OCI-LY7 (cell line): ENCODE results near the gene ZNF792. TPM values are rescaled to one million over a fixed set of nuclear protein-coding genes. Genes with fewer than 3 reads are reported as not detected.

Experiments
- BruUV-seq: library from RNA; stranded (reverse); fragments of 400-500 nt; replicated peaks from 2 replicates; lab custom pipeline; 2021; lab: Mats Ljungman, UMichigan
- CTCF ChIA-PET: fragments of 300-600 bp; sonication (Branson Sonifier 250); formaldehyde crosslinking; loops from one replicate; lab custom pipeline; 2022; ENCODE audit warnings: antibody characterized with exemption; ENCODE audit not compliant: unreplicated experiment; lab: Charles Lee
- POLR2A ChIA-PET: fragments of 300-600 bp; sonication (Branson Sonifier 250); formaldehyde crosslinking; loops from one replicate; lab custom pipeline; 2022; ENCODE audit warnings: antibody characterized with exemption; lab: Charles Lee
- DNase-seq: peaks from one replicate; pipeline ENCODE4 v3.0.0-alpha.2; 2015; ENCODE audit warnings: low spot score
- H2AFZ ChIP-seq: fragments of 200-600 bp; sonication (generic), shearing (Covaris generic); 2 replicates; pipeline ENCODE4 v1.6.1; 2014; ENCODE audit warnings: mild to moderate bottlenecking, antibody characterized with exemption, low read length, moderate library complexity
- H3K27ac ChIP-seq: fragments of 200-600 bp; sonication (generic); 2 replicates; pipeline ENCODE4 v1.5.1; 2014; ENCODE audit warnings: mixed run types, low read depth, mild to moderate bottlenecking, moderate library complexity, low read length, inconsistent platforms; ENCODE audit not compliant: poor library complexity, severe bottlenecking
- H3K36me3 ChIP-seq: fragments of 200-600 bp; sonication (generic); 2 replicates; pipeline ENCODE4 v1.6.1; 2014; ENCODE audit warnings: mild to moderate bottlenecking, antibody characterized with exemption, low read length, moderate library complexity, mixed read lengths; ENCODE audit not compliant: insufficient read depth
- H3K4me1 ChIP-seq: fragments of 200-600 bp; sonication (generic); 2 replicates; pipeline ENCODE4 v1.5.1; 2014; ENCODE audit warnings: mild to moderate bottlenecking, low read length; ENCODE audit not compliant: insufficient read depth, poor library complexity, severe bottlenecking
- H3K4me2 ChIP-seq: fragments of 200-600 bp; sonication (generic); 2 replicates; pipeline ENCODE4 v1.6.1; 2014; ENCODE audit warnings: mild to moderate bottlenecking, low read length
- H3K4me3 ChIP-seq: fragments of 200-600 bp; sonication (generic); 2 replicates; pipeline ENCODE4 v1.5.1; 2014; ENCODE audit warnings: mild to moderate bottlenecking, low read depth, low read length; ENCODE audit not compliant: poor library complexity, severe bottlenecking
- H3K79me2 ChIP-seq: fragments of 200-600 bp; sonication (generic); 2 replicates; pipeline ENCODE4 v1.6.1; 2016; ENCODE audit warnings: low read depth, mild to moderate bottlenecking, low read length, moderate library complexity, mixed read lengths; ENCODE audit not compliant: insufficient read depth
- H3K9me2 ChIP-seq: fragments of 200-600 bp; sonication (generic); 2 replicates; pipeline ENCODE4 v1.6.1; 2016; ENCODE audit warnings: mild to moderate bottlenecking, low read length, mixed read lengths; ENCODE audit not compliant: insufficient read depth
- H3K9me3 ChIP-seq: fragments of 200-600 bp; sonication (generic); 2 replicates; pipeline ENCODE4 v1.6.1; 2014; ENCODE audit warnings: mild to moderate bottlenecking, mixed run types, low read length, mixed read lengths
- H4K20me1 ChIP-seq: fragments of 200-600 bp; sonication (generic); 2 replicates; pipeline ENCODE4 v1.6.1; 2014; ENCODE audit warnings: mild to moderate bottlenecking, antibody characterized with exemption, low read length, moderate library complexity, mixed read lengths; ENCODE audit not compliant: insufficient read depth
- EZH2phosphoT487 ChIP-seq: fragments of 200-600 bp; sonication (generic); IDR thresholded peaks from 2 replicates; pipeline ENCODE4 v1.6.1; 2018; ENCODE audit warnings: low read depth, borderline replicate concordance, mild to moderate bottlenecking, mixed run types, antibody characterized with exemption, low read length, moderate library complexity, mixed read lengths
- intact Hi-C: fragments of 100-400 bp; cut with micrococcal nuclease; formaldehyde crosslinking; loops from one replicate; pipeline ENCODE4 v1.10.0; 2022; ENCODE audit not compliant: unreplicated experiment
- total RNA-seq, 2 experiments: library from RNA; depleted of rRNA in 1 of 2; stranded (reverse); fragments of >200 nt in 1 of 2; shearing (Covaris generic) in 1 of 2; gene quantifications; 2 replicates each; pipeline ENCODE4 v1.2.3, GENCODE V29; 2014 to 2022
- TF ChIP-seq, protein P1 (sequence below): fragments of 200-600 bp; sonication (generic); conservative IDR thresholded peaks from 2 replicates; pipeline ENCODE4 v1.5.1; 2014; ENCODE audit warnings: mild to moderate bottlenecking, antibody characterized with exemption, low read length, moderate library complexity, mixed read lengths

ZNF792 gene
- total RNA-seq, 2 experiments from 2014 or later: 8.0 to 9.5 TPM

DNA sequence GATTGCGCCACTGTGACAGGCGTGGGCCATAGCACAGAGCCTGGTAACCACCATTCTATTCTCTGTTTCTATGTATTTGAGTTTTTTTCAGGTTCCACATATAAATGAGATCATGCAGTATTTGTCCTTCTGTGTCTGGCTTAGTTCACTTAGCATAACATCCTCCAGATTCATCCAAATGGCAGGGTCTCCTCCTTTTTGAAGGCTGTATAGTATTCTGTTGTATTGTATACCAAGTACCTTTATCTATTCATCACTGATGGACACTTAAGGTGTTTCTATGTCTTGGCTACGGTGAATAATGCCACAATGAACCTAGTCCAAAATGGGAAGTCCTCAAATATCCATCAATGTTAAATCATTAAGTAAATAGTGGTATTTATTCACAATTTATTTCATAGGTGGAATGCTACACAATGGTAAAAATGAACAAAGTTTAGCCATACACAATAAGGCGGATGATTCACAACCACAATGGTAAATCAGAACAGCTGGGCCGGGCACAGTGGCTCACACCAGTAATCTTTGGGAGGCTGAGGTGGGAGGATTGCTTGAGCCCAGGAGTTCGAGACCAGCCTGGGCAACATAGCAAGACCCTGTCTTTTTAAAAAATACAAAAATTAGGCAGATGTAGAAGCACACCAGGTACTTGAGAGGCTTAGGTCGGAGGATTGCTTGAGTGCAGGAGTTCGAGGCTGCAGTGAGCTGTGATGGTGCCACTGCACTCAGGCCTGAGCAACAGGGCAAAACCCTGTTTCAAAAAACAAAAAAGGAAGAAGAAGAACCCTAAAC lies 27.7 kb upstream of the ZNF792 start:
- no TSS peak for BruUV-seq
- Histone ChIP-seq H3K4me1 (peaks cover 2% of the 10 kb centered on the region), H3K36me3 (no peaks in the 10 kb centered on the region), H4K20me1 (no peaks in the 10 kb centered on the region), H3K4me2 (no peak overlapping the region), H3K9me2 (no peaks in the 10 kb centered on the region), H3K9me3 (no peaks in the 10 kb centered on the region), H3K27ac (no peak overlapping the region), H2AFZ (no peak overlapping the region), H3K4me3 (no peak overlapping the region), H3K79me2 (no peaks in the 10 kb centered on the region)
- ChIA-PET POLR2A (no interaction called here), CTCF (no interaction called here)
- intact Hi-C loops: no loop called here
- TF ChIP-seq EZH2phosphoT487: no peak
- TF ChIP-seq, protein P1, sequence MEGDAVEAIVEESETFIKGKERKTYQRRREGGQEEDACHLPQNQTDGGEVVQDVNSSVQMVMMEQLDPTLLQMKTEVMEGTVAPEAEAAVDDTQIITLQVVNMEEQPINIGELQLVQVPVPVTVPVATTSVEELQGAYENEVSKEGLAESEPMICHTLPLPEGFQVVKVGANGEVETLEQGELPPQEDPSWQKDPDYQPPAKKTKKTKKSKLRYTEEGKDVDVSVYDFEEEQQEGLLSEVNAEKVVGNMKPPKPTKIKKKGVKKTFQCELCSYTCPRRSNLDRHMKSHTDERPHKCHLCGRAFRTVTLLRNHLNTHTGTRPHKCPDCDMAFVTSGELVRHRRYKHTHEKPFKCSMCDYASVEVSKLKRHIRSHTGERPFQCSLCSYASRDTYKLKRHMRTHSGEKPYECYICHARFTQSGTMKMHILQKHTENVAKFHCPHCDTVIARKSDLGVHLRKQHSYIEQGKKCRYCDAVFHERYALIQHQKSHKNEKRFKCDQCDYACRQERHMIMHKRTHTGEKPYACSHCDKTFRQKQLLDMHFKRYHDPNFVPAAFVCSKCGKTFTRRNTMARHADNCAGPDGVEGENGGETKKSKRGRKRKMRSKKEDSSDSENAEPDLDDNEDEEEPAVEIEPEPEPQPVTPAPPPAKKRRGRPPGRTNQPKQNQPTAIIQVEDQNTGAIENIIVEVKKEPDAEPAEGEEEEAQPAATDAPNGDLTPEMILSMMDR: no peak
- no peak for DNase-seq

DNA sequence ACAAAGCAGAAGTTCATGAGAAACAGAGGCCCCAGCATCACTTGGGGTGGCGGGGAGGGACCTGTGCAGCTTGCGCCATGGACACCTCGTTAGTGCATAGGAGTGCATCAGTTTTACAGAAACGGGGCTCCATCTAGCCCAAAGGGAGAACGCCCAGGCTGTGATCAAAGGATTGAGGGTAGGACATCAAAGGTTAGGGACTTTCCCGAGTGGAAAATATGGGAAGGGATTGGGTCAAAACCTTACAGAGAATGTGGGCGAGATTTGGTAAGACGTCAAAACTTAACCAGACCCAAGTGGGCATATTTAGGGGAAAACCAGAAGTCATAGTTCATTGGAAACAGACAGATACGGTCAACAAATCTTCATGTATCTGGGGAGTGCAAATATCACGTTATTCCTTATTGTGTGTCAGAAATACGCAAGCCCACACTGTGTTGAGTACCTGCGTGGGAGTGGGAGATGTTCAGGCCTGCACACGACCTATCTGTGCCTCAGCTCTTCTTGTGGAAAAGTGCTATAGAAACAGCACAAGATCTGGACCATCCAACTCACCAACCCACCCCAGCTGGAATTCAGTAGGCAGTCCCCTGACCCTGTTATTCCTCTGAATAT lies 26.7 kb upstream of the ZNF792 start:
- POLR2A ChIA-PET: no interaction called here
- H3K9me2 ChIP-seq: no peaks in the 10 kb centered on the region
- no peaks in the 10 kb centered on the region for H3K36me3 ChIP-seq
- H3K4me1 ChIP-seq: peaks cover 6% of the 10 kb centered on the region
- H3K9me3 ChIP-seq: no peaks in the 10 kb centered on the region
- no peaks in the 10 kb centered on the region for H4K20me1 ChIP-seq
- H3K79me2 ChIP-seq: no peaks in the 10 kb centered on the region
- intact Hi-C loops: no loop called here
- no TSS peak for BruUV-seq
- no peak overlapping the region for H2AFZ ChIP-seq
- H3K4me2 ChIP-seq: no peak overlapping the region
- CTCF ChIA-PET: no interaction called here
- H3K27ac ChIP-seq: no peak overlapping the region
- no peak overlapping the region for H3K4me3 ChIP-seq
- TF ChIP-seq EZH2phosphoT487: no peak
- TF ChIP-seq, protein P1: no peak
- DNase-seq: no peak

DNA sequence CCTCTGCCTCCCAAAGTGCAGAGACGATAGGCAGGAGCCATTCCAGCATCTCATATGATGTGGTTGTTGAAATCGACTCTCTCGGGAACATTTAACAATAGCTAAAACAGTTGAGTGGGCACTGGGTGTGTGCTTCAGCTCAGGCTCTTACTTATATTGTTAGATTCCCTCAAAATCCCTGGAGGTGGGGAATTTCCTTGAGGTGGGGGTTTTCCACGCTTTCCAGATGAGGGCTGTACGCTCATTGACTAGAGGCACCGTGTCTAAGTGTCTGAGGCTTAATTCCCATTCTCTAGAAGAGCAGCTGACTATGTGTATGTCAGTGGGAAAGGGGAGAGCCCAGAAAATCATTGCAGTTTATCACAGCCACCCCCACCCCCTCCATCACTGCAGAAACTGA lies 25.3 kb upstream of the ZNF792 start:
- intact Hi-C loops: no loop called here
- POLR2A ChIA-PET: no interaction called here

More for the DNA sequence above, 25.3 kb upstream of the ZNF792 start:
- Histone ChIP-seq H3K27ac (no peak overlapping the region), H3K4me1 (peaks cover 13% of the 10 kb centered on the region), H3K9me2 (no peaks in the 10 kb centered on the region), H3K36me3 (no peaks in the 10 kb centered on the region), H3K79me2 (no peaks in the 10 kb centered on the region), H4K20me1 (no peaks in the 10 kb centered on the region), H2AFZ (no peak overlapping the region), H3K4me3 (no peak overlapping the region), H3K4me2 (no peak overlapping the region), H3K9me3 (peaks cover 3% of the 10 kb centered on the region; the same call in 1 of the 2 replicates)
- no TSS peak for BruUV-seq
- CTCF ChIA-PET: no interaction called here
- DNase-seq: no peak
- no peak for TF ChIP-seq EZH2phosphoT487
- TF ChIP-seq, protein P1: no peak
